D721Med (cell line): ENCODE results near the gene COX19.
"Not testable (repeated sequence)": the region's sequence is repeated elsewhere in the genome, so short reads cannot be mapped to it uniquely, and the experiment has no call there.

Experiments used
- DNase-seq: peaks from one replicate; pipeline ENCODE4 v3.0.0; 2011; ENCODE audit warnings: low spot score; ENCODE audit not compliant: insufficient read length
- FAIRE-seq: peaks from 2 replicates; lab custom pipeline; 2011; peaks lifted over from hg19 to GRCh38; lab: Jason Lieb, UNC
- TF ChIP-seq, protein P1 (sequence below): IDR thresholded peaks from 2 replicates; pipeline ENCODE4 v1.5.1; 2012; ENCODE audit warnings: mild to moderate bottlenecking, control low read depth; ENCODE audit not compliant: insufficient read depth; ENCODE audit errors: missing control alignments

COX19 gene

DNA sequence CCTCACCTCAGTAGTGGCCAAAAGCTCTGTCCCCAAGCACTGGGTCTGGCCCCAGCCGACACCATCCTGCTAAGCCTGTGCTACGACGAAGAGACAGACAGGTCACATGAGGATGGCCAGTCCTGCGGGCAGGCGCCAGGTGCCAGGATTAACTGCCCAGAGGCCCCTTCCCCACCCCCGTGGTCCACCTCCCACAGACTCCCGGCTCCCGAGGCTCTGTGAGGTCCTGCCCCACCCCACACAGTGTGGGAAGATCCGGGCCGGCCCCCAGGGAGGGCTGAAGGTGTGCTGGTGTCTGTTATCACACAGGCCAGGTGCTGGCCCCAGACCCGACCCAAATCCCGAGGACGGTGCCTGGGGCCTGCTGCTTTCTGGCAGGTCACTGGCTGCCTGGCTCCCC is 34.9 kb upstream of the COX19 start:
- DNase-seq (no peak), FAIRE-seq (no peak)
- TF ChIP-seq, protein P1, sequence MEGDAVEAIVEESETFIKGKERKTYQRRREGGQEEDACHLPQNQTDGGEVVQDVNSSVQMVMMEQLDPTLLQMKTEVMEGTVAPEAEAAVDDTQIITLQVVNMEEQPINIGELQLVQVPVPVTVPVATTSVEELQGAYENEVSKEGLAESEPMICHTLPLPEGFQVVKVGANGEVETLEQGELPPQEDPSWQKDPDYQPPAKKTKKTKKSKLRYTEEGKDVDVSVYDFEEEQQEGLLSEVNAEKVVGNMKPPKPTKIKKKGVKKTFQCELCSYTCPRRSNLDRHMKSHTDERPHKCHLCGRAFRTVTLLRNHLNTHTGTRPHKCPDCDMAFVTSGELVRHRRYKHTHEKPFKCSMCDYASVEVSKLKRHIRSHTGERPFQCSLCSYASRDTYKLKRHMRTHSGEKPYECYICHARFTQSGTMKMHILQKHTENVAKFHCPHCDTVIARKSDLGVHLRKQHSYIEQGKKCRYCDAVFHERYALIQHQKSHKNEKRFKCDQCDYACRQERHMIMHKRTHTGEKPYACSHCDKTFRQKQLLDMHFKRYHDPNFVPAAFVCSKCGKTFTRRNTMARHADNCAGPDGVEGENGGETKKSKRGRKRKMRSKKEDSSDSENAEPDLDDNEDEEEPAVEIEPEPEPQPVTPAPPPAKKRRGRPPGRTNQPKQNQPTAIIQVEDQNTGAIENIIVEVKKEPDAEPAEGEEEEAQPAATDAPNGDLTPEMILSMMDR = no peak

DNA sequence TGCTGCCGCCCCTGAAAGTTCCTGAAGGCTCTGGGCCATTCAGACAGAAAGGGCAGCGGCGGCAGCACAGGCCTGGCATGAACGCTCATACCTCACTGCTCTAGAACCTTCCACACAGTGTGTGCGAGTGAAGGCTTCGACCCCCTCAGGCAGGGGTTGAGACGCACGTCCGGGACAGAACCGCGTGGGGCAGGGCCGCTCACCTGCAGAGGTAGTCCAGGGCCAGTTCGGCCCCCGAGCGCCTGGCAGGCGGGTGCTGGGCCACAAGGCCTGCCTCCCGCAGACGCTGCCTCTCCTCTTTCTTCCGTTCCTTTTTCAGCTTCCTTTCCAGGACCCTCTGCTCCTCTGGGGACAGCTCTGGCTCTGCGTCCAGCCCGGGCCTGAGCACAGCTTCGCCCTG is 34.4 kb upstream of the COX19 start:
- TF ChIP-seq, protein P1 = no peak
- DNase-seq (no peak), FAIRE-seq (no peak)

DNA sequence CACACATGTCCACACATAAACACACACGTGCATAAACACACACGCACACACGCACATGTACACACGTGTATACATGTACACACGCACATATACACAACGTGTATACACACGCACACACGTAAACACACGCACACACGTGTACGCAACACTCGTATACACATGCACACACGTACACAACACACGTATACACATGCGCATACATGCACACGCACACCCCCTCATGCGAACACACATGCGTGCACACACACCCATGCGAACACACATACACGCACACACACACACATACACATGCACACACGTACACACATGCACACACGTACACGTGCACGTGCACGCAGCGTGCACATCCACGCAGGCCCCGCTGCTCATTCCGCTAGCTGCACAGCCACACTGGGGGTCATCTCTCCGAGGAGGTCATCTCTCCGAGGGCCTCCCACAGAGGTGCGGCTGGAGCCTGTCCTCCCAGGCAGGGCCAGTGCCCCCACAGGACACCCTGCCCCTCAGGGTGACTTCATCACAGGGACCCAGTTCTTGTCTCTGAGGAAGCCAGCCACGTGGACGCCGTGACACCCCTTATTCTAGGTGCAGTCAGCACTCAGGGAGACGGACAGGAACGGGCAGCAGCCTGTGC is 33.5 kb upstream of the COX19 start:
- TF ChIP-seq, protein P1 = no peak
- no peak for FAIRE-seq

DNA sequence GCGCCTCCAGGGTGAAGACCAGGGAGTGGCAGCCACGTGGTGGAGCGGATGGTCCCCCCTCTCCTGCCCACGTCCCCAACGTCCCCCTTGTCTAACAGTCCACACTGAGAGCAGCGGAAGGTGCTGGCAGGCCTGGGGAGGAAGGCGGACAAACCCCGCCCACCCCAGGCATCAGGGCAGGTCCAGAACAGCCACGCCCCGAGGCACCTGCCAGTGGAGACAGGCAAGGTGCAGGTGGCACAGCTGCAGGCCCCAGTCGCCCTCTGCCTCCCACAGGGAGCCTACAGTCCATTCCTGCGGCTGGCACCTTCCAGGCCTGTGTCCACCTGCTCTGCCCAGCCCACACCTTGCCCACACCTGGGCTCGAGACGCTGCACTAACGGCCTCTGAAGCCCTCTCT is 32.6 kb upstream of the COX19 start:
- TF ChIP-seq, protein P1 = no peak
- DNase-seq (no peak), FAIRE-seq (no peak)

More for the DNA sequence above, 33.5 kb upstream of the COX19 start:
- DNase-seq = no peak

DNA sequence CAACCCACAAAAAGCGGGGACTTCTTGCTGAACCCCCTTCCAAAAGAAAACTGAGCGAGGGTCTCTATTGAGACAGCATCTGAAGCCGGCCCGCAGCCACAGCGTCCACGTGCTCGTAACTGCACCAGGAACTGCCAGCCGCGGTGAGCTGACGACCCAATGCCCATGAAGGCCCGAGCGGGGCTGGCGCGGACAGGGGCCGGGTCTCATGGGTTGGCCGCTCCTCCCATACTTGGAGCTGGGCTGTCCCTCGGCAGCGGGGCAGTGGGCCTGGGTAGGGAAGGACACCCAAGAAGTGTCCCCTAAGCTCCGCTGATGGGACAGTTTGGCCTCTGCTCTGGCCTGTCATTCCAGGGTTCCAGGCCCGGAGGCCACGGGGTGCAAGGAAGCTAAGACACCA is 30.0 kb upstream of the COX19 start:
- no peak for FAIRE-seq
- no peak for DNase-seq
- TF ChIP-seq, protein P1 = no peak

DNA sequence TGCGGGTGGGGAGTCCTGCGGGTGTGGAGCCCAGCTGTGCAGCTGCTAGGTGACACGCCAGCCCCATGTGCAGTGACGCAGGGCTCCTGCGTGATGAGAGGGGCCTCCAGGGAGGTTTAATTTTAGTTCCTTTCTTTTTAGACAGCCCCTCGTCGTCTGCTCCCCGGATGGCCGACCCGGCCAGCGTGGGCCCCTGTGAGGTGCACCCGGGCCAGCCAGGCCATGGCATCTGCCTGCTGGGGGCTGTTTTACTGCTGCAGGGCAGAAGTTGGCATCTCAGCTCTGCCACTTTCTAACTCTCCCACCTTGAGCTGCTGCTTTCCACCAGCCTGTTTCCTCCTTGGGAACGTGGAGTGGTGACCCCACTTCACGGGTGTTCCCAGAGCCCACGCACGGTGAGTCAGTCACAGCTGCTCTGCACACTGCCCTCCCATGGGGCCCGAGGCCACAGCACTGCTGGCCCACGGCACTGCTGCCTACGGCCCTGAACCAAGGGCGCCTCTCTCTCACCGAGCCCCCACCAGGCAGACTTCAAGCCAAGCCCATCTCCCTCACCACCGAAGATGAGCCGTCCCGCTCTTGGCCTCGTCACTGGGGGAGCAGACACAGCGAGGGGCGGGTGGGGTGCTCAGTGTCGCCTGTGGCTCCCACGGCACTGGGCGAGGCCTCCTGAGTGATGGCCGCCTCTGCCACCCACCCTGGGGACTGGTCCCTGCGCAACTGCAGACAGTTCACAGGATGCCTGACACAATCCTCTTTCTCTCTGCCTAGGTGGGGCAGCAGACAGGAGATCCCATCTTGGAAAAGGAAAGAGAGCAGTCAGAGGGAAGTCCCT is 28.9 kb upstream of the COX19 start:
- FAIRE-seq = no peak
- DNase-seq = no peak
- TF ChIP-seq, protein P1 = no peak

DNA sequence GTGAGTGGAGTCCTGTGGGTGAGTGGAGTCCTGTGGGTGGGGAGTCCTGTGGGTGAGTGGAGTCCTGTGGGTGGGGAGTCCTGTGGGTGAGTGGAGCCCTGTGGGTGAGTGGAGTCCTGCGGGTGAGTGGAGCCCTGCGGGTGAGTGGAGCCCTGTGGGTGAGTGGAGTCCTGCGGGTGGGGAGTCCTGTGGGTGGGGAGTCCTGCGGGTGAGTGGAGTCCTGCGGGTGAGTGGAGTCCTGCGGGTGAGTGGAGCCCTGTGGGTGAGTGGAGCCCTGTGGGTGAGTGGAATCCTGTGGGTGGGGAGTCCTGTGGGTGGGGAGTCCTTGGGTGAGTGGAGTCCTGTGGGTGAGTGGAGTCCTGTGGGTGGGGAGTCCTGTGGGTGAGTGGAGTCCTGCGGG is 27.1 kb upstream of the COX19 start:
- not testable (repeated sequence) for FAIRE-seq, DNase-seq

DNA sequence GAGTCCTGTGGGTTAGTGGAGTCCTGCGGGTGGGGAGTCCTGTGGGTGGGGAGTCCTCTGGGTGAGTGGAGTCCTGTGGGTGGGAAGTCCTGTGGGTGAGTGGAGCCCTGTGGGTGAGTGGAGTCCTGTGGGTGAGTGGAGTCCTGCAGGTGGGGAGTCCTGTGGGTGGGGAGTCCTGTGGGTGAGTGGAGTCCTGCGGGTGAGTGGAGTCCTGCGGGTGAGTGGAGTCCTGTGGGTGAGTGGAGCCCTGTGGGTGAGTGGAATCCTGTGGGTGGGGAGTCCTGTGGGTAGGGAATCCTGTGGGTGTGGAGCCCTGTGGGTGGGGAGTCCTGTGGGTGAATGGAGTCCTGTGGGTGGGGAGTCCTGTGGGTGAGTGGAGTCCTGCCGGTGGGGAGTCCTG is 26.7 kb upstream of the COX19 start:
- not testable (repeated sequence) for DNase-seq, FAIRE-seq

DNA sequence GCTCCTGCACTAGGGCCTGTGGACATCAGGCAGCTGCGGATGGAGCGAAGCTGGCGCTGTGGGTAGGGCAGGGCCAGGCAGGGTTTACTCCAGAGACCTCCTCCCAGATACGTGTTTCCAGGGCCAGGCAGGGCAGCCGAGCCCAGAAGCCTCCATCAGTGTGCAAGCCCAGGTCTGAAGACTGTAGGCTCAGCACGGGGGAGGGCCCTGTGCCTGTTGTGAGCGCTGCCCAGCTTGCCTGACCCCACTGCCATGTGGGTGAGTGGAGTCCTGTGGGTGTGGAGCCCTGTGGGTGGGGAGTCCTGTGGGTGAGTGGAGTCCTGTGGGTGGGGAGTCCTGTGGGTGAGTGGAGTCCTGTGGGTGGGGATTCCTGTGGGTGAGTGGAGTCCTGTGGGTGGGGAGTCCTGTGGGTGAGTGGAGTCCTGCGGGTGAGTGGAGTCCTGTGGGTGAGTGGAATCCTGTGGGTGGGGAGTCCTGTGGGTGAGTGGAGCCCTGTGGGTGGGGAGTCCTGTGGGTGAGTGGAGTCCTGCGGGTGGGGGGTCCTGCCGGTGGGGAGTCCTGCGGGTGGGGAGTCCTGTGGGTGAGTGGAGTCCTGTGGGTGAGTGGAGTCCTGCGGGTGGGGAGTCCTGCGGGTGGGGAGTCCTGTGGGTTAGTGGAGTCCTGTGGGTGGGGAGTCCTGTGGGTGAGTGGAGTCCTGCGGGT is 25.9 kb upstream of the COX19 start:
- not testable (repeated sequence) for FAIRE-seq, DNase-seq
